ENCODE measurements around the gene TUBA4A. TPM values are rescaled to one million over a fixed set of nuclear protein-coding genes. Genes with fewer than 3 reads are reported as not detected.

TUBA4A gene
- total and polyA plus RNA-seq, 2 experiments from 2014 or later, result 4.7 to 10.5 TPM

- Histone ChIP-seq H3K36me3 (replicated peaks; ENCODE audit: insufficient read depth, low read depth) (no peaks in the 10 kb centered on the region), H3K9me3 (ENCODE audit: low read depth) (no peaks in the 10 kb centered on the region), H3K79me2 (peaks cover 13% of the 10 kb centered on the region), H3K27ac (no peak overlapping the region), H3K9me2 (replicated peaks; ENCODE audit: insufficient read depth) (no peaks in the 10 kb centered on the region), H2AFZ (no peak overlapping the region), H4K20me1 (ENCODE audit: insufficient read depth, poor library complexity, severe bottlenecking) (peaks cover 3% of the 10 kb centered on the region), H3K27me3 (no peaks in the 10 kb centered on the region), H3K4me2 (no peak overlapping the region), H3K4me3 (no peak overlapping the region), H3K4me1 (ENCODE audit: insufficient read depth) (peaks cover 5% of the 10 kb centered on the region)
- DNase-seq (ENCODE audit: low spot score), result no peak
- WGBS (ENCODE audit: low lambda C conversion rate, missing lambda C conversion rate), result 91% methylated on average over 8 of the region's 8 CpGs
- no peak for TF ChIP-seq EZH2phosphoT487 (IDR thresholded peaks at IDR 0.05; ENCODE audit: low read depth, severe bottlenecking, unreplicated experiment)
Measured at GRCh38 chr2:219213026-219213415, 40.7 kb downstream of the TUBA4A start.

- Histone ChIP-seq H3K4me2 (no peak overlapping the region), H3K9me3 (ENCODE audit: low read depth) (no peaks in the 10 kb centered on the region), H3K79me2 (peaks cover 6% of the 10 kb centered on the region), H3K9me2 (replicated peaks; ENCODE audit: insufficient read depth) (no peaks in the 10 kb centered on the region), H3K27ac (no peak overlapping the region), H2AFZ (no peak overlapping the region), H3K27me3 (no peaks in the 10 kb centered on the region), H3K4me3 (no peak overlapping the region), H4K20me1 (ENCODE audit: insufficient read depth, poor library complexity, severe bottlenecking) (peaks cover 3% of the 10 kb centered on the region), H3K36me3 (replicated peaks; ENCODE audit: insufficient read depth, low read depth) (no peaks in the 10 kb centered on the region), H3K4me1 (ENCODE audit: insufficient read depth) (peaks cover 18% of the 10 kb centered on the region)
- no peak for DNase-seq (ENCODE audit: low spot score)
- TF ChIP-seq CTCF (IDR thresholded peaks at IDR 0.05; ENCODE audit: poor library complexity) (no peak), EZH2 (IDR thresholded peaks at IDR 0.05; ENCODE audit: borderline replicate concordance) (no peak), EZH2phosphoT487 (IDR thresholded peaks at IDR 0.05; ENCODE audit: low read depth, severe bottlenecking, unreplicated experiment) (no peak)
- WGBS (ENCODE audit: low lambda C conversion rate, missing lambda C conversion rate), result 95% methylated on average over 9 of the region's 9 CpGs
Measured at GRCh38 chr2:219210886-219211362, 42.8 kb downstream of the TUBA4A start.

GRCh38 chr2:219210196-219210885 lies 43.4 kb downstream of the TUBA4A start:
- H3K27me3 ChIP-seq, result no peaks in the 10 kb centered on the region
- H3K9me2 ChIP-seq (replicated peaks; ENCODE audit: insufficient read depth), result no peaks in the 10 kb centered on the region
- peaks cover 20% of the 10 kb centered on the region for H3K4me1 ChIP-seq (ENCODE audit: insufficient read depth)
- H3K4me2 ChIP-seq, result no peak overlapping the region
- no peak for TF ChIP-seq EZH2 (IDR thresholded peaks at IDR 0.05; ENCODE audit: borderline replicate concordance)
- TF ChIP-seq EZH2phosphoT487 (IDR thresholded peaks at IDR 0.05; ENCODE audit: low read depth, severe bottlenecking, unreplicated experiment), result no peak
- no peak for TF ChIP-seq CTCF (IDR thresholded peaks at IDR 0.05; ENCODE audit: poor library complexity)
- DNase-seq (ENCODE audit: low spot score), result no peak
- no peak overlapping the region for H3K27ac ChIP-seq
- H2AFZ ChIP-seq, result no peak overlapping the region
- H3K79me2 ChIP-seq, result peaks cover 6% of the 10 kb centered on the region
- H3K4me3 ChIP-seq, result no peak overlapping the region
- H3K9me3 ChIP-seq (ENCODE audit: low read depth), result no peaks in the 10 kb centered on the region
- WGBS (ENCODE audit: low lambda C conversion rate, missing lambda C conversion rate), result 96% methylated on average over 24 of the region's 24 CpGs
- H4K20me1 ChIP-seq (ENCODE audit: insufficient read depth, poor library complexity, severe bottlenecking), result peaks cover 3% of the 10 kb centered on the region
- H3K36me3 ChIP-seq (replicated peaks; ENCODE audit: insufficient read depth, low read depth), result no peaks in the 10 kb centered on the region

Measured in hepatocyte (in vitro differentiated cells).